BE2C (cell line): ENCODE results near the gene ZGPAT.

Experiments used
- DNase-seq: peaks from one replicate; pipeline ENCODE4 v3.0.0-alpha.2; 2020
- H3K27me3 ChIP-seq: fragments of 250-450 bp; sonication (Bioruptor Pico); 2 replicates; pipeline ENCODE4 v1.5.1; 2020; ENCODE audit warnings: mild to moderate bottlenecking
- H3K36me3 ChIP-seq: fragments of 250-450 bp; sonication (Bioruptor Pico); 2 replicates; pipeline ENCODE4 v1.5.1; 2020; ENCODE audit warnings: mild to moderate bottlenecking
- H3K4me1 ChIP-seq: fragments of 250-450 bp; sonication (Bioruptor Pico); 2 replicates; pipeline ENCODE4 v1.5.1; 2020
- H3K4me3 ChIP-seq: 2 replicates; pipeline ENCODE4 v1.5.1; 2011; ENCODE audit warnings: low read depth, low read length
- H3K9me3 ChIP-seq: fragments of 250-450 bp; sonication (Bioruptor Pico); 2 replicates; pipeline ENCODE4 v1.5.1; 2020
- TF ChIP-seq, protein P1 (sequence below): IDR thresholded peaks from 2 replicates; pipeline ENCODE4 v1.5.1; 2012; ENCODE audit warnings: mild to moderate bottlenecking, low read depth, low read length

Gene ZGPAT

GRCh38 chr20:63661959-63662812, 45.7 kb upstream of the ZGPAT start:
- TF ChIP-seq, protein P1, sequence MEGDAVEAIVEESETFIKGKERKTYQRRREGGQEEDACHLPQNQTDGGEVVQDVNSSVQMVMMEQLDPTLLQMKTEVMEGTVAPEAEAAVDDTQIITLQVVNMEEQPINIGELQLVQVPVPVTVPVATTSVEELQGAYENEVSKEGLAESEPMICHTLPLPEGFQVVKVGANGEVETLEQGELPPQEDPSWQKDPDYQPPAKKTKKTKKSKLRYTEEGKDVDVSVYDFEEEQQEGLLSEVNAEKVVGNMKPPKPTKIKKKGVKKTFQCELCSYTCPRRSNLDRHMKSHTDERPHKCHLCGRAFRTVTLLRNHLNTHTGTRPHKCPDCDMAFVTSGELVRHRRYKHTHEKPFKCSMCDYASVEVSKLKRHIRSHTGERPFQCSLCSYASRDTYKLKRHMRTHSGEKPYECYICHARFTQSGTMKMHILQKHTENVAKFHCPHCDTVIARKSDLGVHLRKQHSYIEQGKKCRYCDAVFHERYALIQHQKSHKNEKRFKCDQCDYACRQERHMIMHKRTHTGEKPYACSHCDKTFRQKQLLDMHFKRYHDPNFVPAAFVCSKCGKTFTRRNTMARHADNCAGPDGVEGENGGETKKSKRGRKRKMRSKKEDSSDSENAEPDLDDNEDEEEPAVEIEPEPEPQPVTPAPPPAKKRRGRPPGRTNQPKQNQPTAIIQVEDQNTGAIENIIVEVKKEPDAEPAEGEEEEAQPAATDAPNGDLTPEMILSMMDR = no peak
- no peak for DNase-seq
- no peaks in the 10 kb centered on the region for H3K9me3 ChIP-seq
- peaks cover 42% of the 10 kb centered on the region for H3K36me3 ChIP-seq
- no peak overlapping the region for H3K4me3 ChIP-seq
- H3K4me1 ChIP-seq = peaks cover 12% of the 10 kb centered on the region
- no peaks in the 10 kb centered on the region for H3K27me3 ChIP-seq

- peaks cover 48% of the 10 kb centered on the region for H3K36me3 ChIP-seq
- H3K4me3 ChIP-seq = no peak overlapping the region
- H3K27me3 ChIP-seq = no peaks in the 10 kb centered on the region
- H3K9me3 ChIP-seq = no peaks in the 10 kb centered on the region
- H3K4me1 ChIP-seq = peaks cover 12% of the 10 kb centered on the region
- DNase-seq = no peak
- TF ChIP-seq, protein P1 = no peak
Measured at GRCh38 chr20:63662813-63663189, 45.0 kb upstream of the ZGPAT start.

DNA sequence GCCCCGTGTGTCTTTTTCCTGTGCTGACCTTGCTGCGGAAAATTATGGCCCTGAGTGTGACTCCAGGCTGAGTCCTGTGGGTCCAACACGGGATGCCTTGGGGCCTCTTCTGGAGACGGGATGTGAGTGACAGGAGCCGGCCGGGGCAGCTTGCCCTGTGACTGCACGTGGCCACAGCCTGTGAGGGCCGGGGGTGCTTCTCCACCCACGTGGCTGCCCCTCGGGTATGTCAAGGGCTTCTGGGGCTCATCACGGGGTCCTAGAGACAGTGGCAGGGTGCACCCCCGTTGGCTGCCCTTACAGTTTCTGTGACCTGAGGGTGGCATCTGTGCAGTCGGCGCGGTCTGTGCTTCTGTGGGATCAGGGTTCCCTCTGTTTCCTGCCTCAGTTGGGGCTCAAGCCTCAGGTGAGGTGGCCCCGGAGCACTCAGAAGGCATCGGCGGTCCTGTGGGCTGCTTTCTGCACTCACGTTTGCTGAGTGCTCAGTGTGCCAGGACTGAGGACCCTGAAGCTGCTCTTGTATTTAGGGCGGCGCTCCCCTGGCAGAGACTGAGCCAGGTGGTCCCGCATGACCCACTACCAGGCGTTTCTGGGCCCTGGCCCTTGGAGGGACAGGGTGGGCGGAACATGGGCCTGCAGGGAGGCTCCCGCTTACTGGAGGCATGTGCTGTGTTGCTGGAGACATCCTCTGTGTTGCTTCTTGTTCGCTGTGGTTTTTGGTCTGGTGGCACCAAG, 44.3 kb upstream of the ZGPAT start:
- Histone ChIP-seq H3K9me3 (no peaks in the 10 kb centered on the region), H3K27me3 (no peaks in the 10 kb centered on the region), H3K4me1 (peaks cover 12% of the 10 kb centered on the region), H3K4me3 (no peak overlapping the region), H3K36me3 (peaks cover 54% of the 10 kb centered on the region)
- no peak for DNase-seq
- TF ChIP-seq, protein P1 = no peak

DNA sequence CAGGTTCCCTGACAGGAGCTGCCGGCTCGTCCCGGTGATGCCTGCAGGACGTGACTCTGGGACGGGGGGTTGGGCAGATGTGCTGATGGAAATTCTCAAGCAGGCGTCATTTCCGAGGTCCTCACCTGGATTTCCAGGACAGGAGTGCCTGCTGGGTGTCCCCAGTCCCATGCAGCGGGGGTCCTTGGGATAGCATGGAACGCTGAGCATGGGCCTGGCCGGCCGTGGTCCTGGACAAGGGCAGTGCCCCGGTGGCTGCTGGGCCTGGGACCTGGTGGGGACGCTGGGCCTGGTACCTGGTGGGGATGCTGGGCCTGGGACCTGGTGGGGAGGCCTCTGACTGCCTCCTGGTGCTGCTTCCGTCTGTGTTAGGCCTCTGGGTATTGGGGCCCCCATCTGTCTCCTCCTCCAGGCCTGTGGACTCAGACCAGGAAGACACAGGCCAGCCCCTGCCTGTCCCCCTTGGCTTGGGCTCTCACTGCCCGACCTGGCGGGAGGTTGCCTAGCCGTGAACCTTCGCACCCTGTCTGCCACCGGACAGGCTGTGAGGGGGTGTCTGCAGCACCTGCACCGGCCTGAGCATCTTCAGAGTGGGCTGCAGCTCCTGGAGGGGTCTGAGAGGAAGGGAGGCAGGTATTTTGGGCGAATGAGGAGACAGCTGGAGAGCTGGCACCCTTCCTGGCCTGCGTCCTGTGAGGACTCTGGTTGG, 43.5 kb upstream of the ZGPAT start:
- Histone ChIP-seq H3K4me3 (no peak overlapping the region), H3K27me3 (no peaks in the 10 kb centered on the region), H3K36me3 (peaks cover 62% of the 10 kb centered on the region), H3K9me3 (no peaks in the 10 kb centered on the region), H3K4me1 (peaks cover 12% of the 10 kb centered on the region)
- DNase-seq = no peak
- TF ChIP-seq, protein P1 = no peak

DNA sequence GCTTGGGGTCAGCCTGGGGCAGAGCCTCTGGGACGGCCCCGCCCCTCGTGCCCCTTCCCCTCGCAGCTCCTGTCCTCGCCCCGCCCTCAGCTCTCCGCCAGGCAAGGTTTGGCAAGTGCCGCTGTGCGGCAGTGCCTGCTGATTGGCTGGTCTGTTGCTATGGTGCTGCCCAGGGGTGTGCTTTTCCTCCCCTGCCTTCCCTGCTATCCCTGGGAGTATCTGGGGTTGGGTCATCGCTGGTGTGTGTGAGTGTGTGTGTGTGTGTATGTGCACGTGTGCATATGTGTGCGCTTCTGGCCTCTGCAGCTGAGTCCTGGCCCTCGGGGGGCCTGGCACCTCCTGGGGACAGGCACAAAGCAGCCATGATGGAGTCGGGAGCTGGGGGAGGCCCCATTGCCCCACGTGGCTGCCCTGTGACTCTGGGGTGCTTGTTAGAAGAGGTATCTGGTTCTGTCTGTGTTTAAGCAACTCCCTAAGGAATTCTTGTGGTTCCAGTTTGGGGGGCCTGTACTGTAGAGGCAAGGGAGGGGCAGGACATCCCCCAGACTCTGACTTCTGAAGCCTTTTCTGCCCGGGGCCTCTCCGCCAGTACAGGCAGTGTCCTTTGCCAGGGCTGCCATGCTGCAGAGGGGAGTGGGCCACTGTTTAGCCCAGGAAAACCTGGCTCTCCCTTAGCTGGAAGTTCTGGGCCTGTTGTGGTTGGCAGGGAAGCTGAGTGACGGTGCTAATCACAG, 42.8 kb upstream of the ZGPAT start:
- Histone ChIP-seq H3K4me1 (peaks cover 12% of the 10 kb centered on the region), H3K4me3 (peak overlapping the region; percentile 17), H3K36me3 (peaks cover 62% of the 10 kb centered on the region), H3K9me3 (no peaks in the 10 kb centered on the region), H3K27me3 (no peaks in the 10 kb centered on the region)
- peak; percentile 90 for DNase-seq
- TF ChIP-seq, protein P1 = no peak
